GM12878 (cell line): ENCODE measurements around the gene PHF21B. TPM values are rescaled to one million over a fixed set of nuclear protein-coding genes. Genes with fewer than 3 reads are reported as not detected.

Source experiments
- ATAC-seq: fragments of 200-7000 bp; cut with Tn5 transposase; 3 replicates; pipeline ENCODE4 v1.9.1; 2020; ENCODE audit warnings: mild to moderate bottlenecking, moderate library complexity
- BruUV-seq: library from RNA; stranded (reverse); fragments of 400-500 nt; replicated peaks from 2 replicates; lab custom pipeline; 2021; lab: Mats Ljungman, UMichigan
- CTCF ChIA-PET: fragments of 300-600 bp; sonication (Branson Sonifier 250); formaldehyde crosslinking; extraction: SDS; loops from one replicate; lab custom pipeline; 2021; ENCODE audit warnings: inconsistent platforms; lab: Yijun Ruan, JAX
- POLR2A ChIA-PET: fragments of 350-600 bp; formaldehyde crosslinking; extraction: SDS; loops from one replicate; lab custom pipeline; 2021; ENCODE audit warnings: inconsistent platforms; lab: Charles Lee
- RAD21 ChIA-PET: fragments of 300-600 bp; sonication (Branson Sonifier 250); formaldehyde crosslinking; loops from one replicate; lab custom pipeline; 2023; ENCODE audit warnings: antibody characterized with exemption; ENCODE audit not compliant: unreplicated experiment; lab: Charles Lee
- SMC1A ChIA-PET: fragments of 300-600 bp; sonication (Branson Sonifier 250); formaldehyde crosslinking; loops from one replicate; lab custom pipeline; 2023; ENCODE audit not compliant: unreplicated experiment, uncharacterized antibody; lab: Charles Lee
- DNase-seq: peaks from one replicate; pipeline ENCODE4 v3.0.0-alpha.2; 2011; ENCODE audit warnings: low read depth, low spot score
- FAIRE-seq: peaks from 3 replicates; lab custom pipeline; 2011; peaks lifted over from hg19 to GRCh38; lab: Jason Lieb, UNC
- H2AFZ ChIP-seq: 2 replicates; pipeline ENCODE4 v1.6.0; 2011; ENCODE audit warnings: low read depth, low read length, control low read depth; ENCODE audit not compliant: control insufficient read depth
- H3K27ac ChIP-seq: 2 replicates; pipeline ENCODE4 v1.5.1; 2011; ENCODE audit warnings: control low read depth; ENCODE audit not compliant: control insufficient read depth, insufficient read depth
- H3K27me3 ChIP-seq, 2 experiments: replicated peaks in 1 of 2; 2 replicates each; pipeline versions ENCODE4 v1.6.0 to v1.6.1; 2011; ENCODE audit warnings: low read length in 1 of 2; ENCODE audit not compliant: control insufficient read depth in 2 of 2, insufficient read depth in 2 of 2
- H3K36me3 ChIP-seq, 2 experiments: 2 replicates each; pipeline ENCODE4 v1.5.1; 2011; ENCODE audit warnings: low read length in 1 of 2; ENCODE audit not compliant: control insufficient read depth in 2 of 2, insufficient read depth in 2 of 2
- H3K4me1 ChIP-seq: 2 replicates; pipeline ENCODE4 v1.6.1; 2011; ENCODE audit warnings: mild to moderate bottlenecking, low read length, moderate library complexity, mixed read lengths; ENCODE audit not compliant: control insufficient read depth, insufficient read depth
- H3K4me2 ChIP-seq: 2 replicates; pipeline ENCODE4 v1.6.0; 2011; ENCODE audit warnings: control low read depth; ENCODE audit not compliant: control insufficient read depth, insufficient read depth
- H3K4me3 ChIP-seq: fragments of 200-600 bp; sonication (generic); 2 replicates; pipeline ENCODE4 v1.5.1; 2016
- H3K79me2 ChIP-seq: 2 replicates; pipeline ENCODE4 v1.6.0; 2011; ENCODE audit warnings: low read length; ENCODE audit not compliant: control insufficient read depth, insufficient read depth
- H3K9ac ChIP-seq: 2 replicates; pipeline ENCODE4 v1.8.0; 2011; ENCODE audit warnings: low read length, control low read depth, mixed read lengths; ENCODE audit not compliant: control insufficient read depth, insufficient read depth
- H3K9me3 ChIP-seq: replicated peaks from 3 replicates; pipeline ENCODE4 v1.5.1; 2011; ENCODE audit warnings: mild to moderate bottlenecking, low read length; ENCODE audit not compliant: control insufficient read depth, insufficient read depth
- H4K20me1 ChIP-seq: 2 replicates; pipeline ENCODE4 v1.6.0; 2011; ENCODE audit not compliant: control insufficient read depth, insufficient read depth
- ASH2L ChIP-seq: fragments of 300-600, 200-600 bp; sonication (generic); IDR thresholded peaks from 2 replicates; pipeline ENCODE4 v1.6.1; 2017; ENCODE audit warnings: low read depth, mild to moderate bottlenecking, borderline replicate concordance
- BMI1 ChIP-seq: fragments of 450-650 bp; IDR thresholded peaks from 2 replicates; pipeline ENCODE4 v1.6.1; 2016; ENCODE audit warnings: mild to moderate bottlenecking, moderate library complexity, borderline replicate concordance
- CHD1 ChIP-seq: IDR thresholded peaks from 2 replicates; pipeline ENCODE4 v1.6.1; 2012; ENCODE audit warnings: low read depth, low read length, improper control_type of control experiment
- CHD4 ChIP-seq: fragments of 200-600 bp; sonication (generic); IDR thresholded peaks from 2 replicates; pipeline ENCODE4 v1.6.1; 2016; ENCODE audit warnings: mild to moderate bottlenecking
- DPF2 ChIP-seq: fragments of 450-650 bp; IDR thresholded peaks from 2 replicates; pipeline ENCODE4 v1.6.1; 2017; ENCODE audit warnings: mild to moderate bottlenecking
- HDAC2 ChIP-seq: fragments of 200-600 bp; sonication (generic); IDR thresholded peaks from 2 replicates; pipeline ENCODE4 v1.6.1; 2017
- MLLT1 ChIP-seq: fragments of 450-650 bp; IDR thresholded peaks from 2 replicates; pipeline ENCODE4 v1.6.1; 2016; ENCODE audit warnings: mild to moderate bottlenecking
- PAX8 ChIP-seq: fragments of 450-650 bp; IDR thresholded peaks from 2 replicates; pipeline ENCODE4 v1.6.1; 2017; ENCODE audit warnings: mild to moderate bottlenecking, moderate library complexity
- SP1 ChIP-seq: IDR thresholded peaks from one replicate; pipeline ENCODE4 v1.6.1; 2011; ENCODE audit warnings: low read depth, low read length
- STAT3 ChIP-seq: IDR thresholded peaks from 2 replicates; pipeline ENCODE4 v1.6.1; 2011; ENCODE audit warnings: low read depth, low read length, improper control_type of control experiment
- USF1 ChIP-seq: IDR thresholded peaks from 2 replicates; pipeline ENCODE4 v1.6.1; 2011; ENCODE audit warnings: borderline replicate concordance, low read depth, mild to moderate bottlenecking, moderate library complexity, mixed read lengths, low read length; ENCODE audit not compliant: insufficient read depth; ENCODE audit errors: extremely low read length
- ZBTB40 ChIP-seq: fragments of 450-650 bp; IDR thresholded peaks from 2 replicates; pipeline ENCODE4 v1.6.1; 2016; ENCODE audit warnings: mild to moderate bottlenecking, moderate library complexity, borderline replicate concordance
- WGBS: methylation state at CpG from one replicate; pipeline ENCODE4 v1.1.6; 2016; ENCODE audit warnings: low lambda C conversion rate; ENCODE audit not compliant: insufficient replicate concordance, insufficient coverage; ENCODE audit errors: missing lambda C conversion rate; 5-methylcytosine and 5-hydroxymethylcytosine counted together
- in situ Hi-C: fragments of 300-500 bp; cut with MboI; formaldehyde crosslinking; loops from 9 replicates; pipeline ENCODE4 v1.14.3; 2018; ENCODE audit warnings: mixed read lengths
- intact Hi-C: fragments of 100-400 bp; cut with micrococcal nuclease; formaldehyde crosslinking; loops from one replicate; pipeline ENCODE4 v1.14.2; 2022; ENCODE audit not compliant: unreplicated experiment
- polyA plus RNA-seq, 11 experiments: library from polyadenylated mRNA; depleted of rRNA in 4 of 11; unstranded in 6 of 11; stranded (reverse) in 5 of 11; fragments of >200 nt; fragmentation: Nextera tagmentation in 4 of 11; fragmentation: Illumina TruSeq in 1 of 11; extraction: Ambion mirVana in 4 of 11; extraction: Trizol in 1 of 11; gene quantifications; 1 replicate in 1 of 11; 2 replicates in 10 of 11; pipeline versions ENCODE4 v1.2.1 to v1.2.3, GENCODE V29; 2011 to 2016; ENCODE audit warnings: inconsistent platforms in 2 of 11, missing spikeins in 2 of 11, low read depth in 1 of 11
- total RNA-seq, 4 experiments: library from RNA; depleted of rRNA in 3 of 4; stranded (reverse); fragments of >200 nt in 3 of 4; fragmentation: Illumina TruSeq in 1 of 4; extraction: Trizol in 1 of 4; gene quantifications; 2 replicates each; pipeline versions ENCODE4 v1.2.1 to v1.2.3, GENCODE V29; 2013 to 2021
- TF ChIP-seq, protein P1 (sequence below): fragments of 450-650 bp; formaldehyde crosslinking; IDR thresholded peaks from 2 replicates; pipeline ENCODE4 v1.4.0; 2020; ENCODE audit warnings: mild to moderate bottlenecking, moderate library complexity

Gene PHF21B
- total and polyA plus RNA-seq, 10 of the 15 experiments (the other 5 are each of a cell fraction or from before 2014, with no cell fraction given), result 0.03 to 0.35 TPM; not detected in 8

DNA sequence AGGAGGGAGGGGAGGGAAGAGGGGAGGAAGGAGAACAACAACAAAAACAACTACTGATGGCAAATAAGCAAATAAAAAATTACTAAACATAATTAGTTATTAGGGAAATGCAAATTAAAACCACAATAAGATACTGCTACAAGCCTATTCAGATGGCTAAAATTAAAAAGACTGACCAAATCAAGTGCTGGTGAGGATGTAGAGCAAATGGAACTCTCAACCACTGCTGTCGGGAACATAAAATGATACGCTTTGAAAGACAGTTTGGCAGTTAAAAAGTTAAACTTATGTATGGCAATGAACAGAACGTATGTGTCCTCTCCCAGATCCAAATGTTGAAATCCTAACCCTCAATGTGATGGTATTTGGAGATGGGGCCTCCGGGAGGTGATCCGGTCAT is 85.7 kb downstream of the PHF21B start:
- ChIA-PET RAD21 (no interaction called here), SMC1A (no interaction called here), CTCF (no interaction called here), POLR2A (no interaction called here)
- in situ Hi-C loops, result loop anchor here (25.0 kb wide), 1 partner anchor 1038 kb away; no protein-coding TSS in a partner anchor
- Histone ChIP-seq H3K9ac (no peak overlapping the region), H4K20me1 (no peaks in the 10 kb centered on the region), H3K4me1 (no peaks in the 10 kb centered on the region), H3K36me3 (no peaks in the 10 kb centered on the region), H3K27me3 (peaks cover 0 to 3% of the 10 kb centered on the region in 2 experiments; a peak in 2 of 4 replicates), H3K9me3 (peaks cover 1% of the 10 kb centered on the region; the same call in 2 of the 3 replicates), H3K27ac (no peak overlapping the region), H3K4me2 (no peak overlapping the region), H3K79me2 (no peaks in the 10 kb centered on the region), H3K4me3 (no peak overlapping the region), H2AFZ (no peak overlapping the region)
- ATAC-seq, result no peak
- no peak for DNase-seq
- 44% methylated on average over 5 of the region's 5 CpGs for WGBS
- no peak for FAIRE-seq
- no TSS peak for BruUV-seq
- intact Hi-C loops, result no loop called here
- TF ChIP-seq MLLT1 (no peak), STAT3 (no peak), BMI1 (no peak), HDAC2 (no peak), CHD4 (no peak), ZBTB40 (no peak), CHD1 (no peak), DPF2 (no peak), PAX8 (no peak), SP1 (no peak), ASH2L (no peak), USF1 (no peak)
- TF ChIP-seq, protein P1, sequence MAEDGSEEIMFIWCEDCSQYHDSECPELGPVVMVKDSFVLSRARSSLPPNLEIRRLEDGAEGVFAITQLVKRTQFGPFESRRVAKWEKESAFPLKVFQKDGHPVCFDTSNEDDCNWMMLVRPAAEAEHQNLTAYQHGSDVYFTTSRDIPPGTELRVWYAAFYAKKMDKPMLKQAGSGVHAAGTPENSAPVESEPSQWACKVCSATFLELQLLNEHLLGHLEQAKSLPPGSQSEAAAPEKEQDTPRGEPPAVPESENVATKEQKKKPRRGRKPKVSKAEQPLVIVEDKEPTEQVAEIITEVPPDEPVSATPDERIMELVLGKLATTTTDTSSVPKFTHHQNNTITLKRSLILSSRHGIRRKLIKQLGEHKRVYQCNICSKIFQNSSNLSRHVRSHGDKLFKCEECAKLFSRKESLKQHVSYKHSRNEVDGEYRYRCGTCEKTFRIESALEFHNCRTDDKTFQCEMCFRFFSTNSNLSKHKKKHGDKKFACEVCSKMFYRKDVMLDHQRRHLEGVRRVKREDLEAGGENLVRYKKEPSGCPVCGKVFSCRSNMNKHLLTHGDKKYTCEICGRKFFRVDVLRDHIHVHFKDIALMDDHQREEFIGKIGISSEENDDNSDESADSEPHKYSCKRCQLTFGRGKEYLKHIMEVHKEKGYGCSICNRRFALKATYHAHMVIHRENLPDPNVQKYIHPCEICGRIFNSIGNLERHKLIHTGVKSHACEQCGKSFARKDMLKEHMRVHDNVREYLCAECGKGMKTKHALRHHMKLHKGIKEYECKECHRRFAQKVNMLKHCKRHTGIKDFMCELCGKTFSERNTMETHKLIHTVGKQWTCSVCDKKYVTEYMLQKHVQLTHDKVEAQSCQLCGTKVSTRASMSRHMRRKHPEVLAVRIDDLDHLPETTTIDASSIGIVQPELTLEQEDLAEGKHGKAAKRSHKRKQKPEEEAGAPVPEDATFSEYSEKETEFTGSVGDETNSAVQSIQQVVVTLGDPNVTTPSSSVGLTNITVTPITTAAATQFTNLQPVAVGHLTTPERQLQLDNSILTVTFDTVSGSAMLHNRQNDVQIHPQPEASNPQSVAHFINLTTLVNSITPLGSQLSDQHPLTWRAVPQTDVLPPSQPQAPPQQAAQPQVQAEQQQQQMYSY (CRISPR knock-in tag), result no peak
